OCI-LY3 (cell line): ENCODE measurements around the gene CCDC85B.
A peak's percentile ranks its signal among the peaks of the same experiment; 100 is the strongest.

Experiments
- H2AFZ ChIP-seq: fragments of 200-600, 300-600 bp; shearing (Covaris generic); 2 replicates; pipeline ENCODE4 v1.6.0; 2014; ENCODE audit warnings: antibody characterized with exemption, low read depth, low read length
- H3K27ac ChIP-seq: fragments of 200-600, 300-600 bp; sonication (generic); 2 replicates; pipeline ENCODE4 v1.5.1; 2014; ENCODE audit warnings: mild to moderate bottlenecking, low read length, moderate library complexity, mixed read lengths
- H3K27me3 ChIP-seq: fragments of 200-600, 300-600 bp; sonication (generic); 2 replicates; pipeline ENCODE4 v1.6.1; 2014; ENCODE audit warnings: low read depth, low read length, mixed read lengths
- H3K36me3 ChIP-seq: fragments of 200-600, 300-600 bp; sonication (generic); replicated peaks from 2 replicates; pipeline ENCODE3; 2014; ENCODE audit warnings: low read depth, low read length, mixed read lengths
- H3K4me1 ChIP-seq: fragments of 300-600, 200-600 bp; sonication (generic); 2 replicates; pipeline ENCODE4 v1.6.1; 2014; ENCODE audit warnings: low read length, mixed read lengths
- H3K4me2 ChIP-seq: fragments of 200-600, 300-600 bp; sonication (generic); 2 replicates; pipeline ENCODE4 v1.6.1; 2014; ENCODE audit warnings: low read length, mixed read lengths
- H3K4me3 ChIP-seq: fragments of 300-600, 200-600 bp; sonication (generic); 2 replicates; pipeline ENCODE4 v1.5.1; 2014; ENCODE audit warnings: antibody characterized with exemption, mild to moderate bottlenecking, low read length, moderate library complexity
- H3K79me2 ChIP-seq: fragments of 300-600, 200-600 bp; shearing (Covaris generic); 2 replicates; pipeline ENCODE4 v1.6.1; 2014; ENCODE audit warnings: mild to moderate bottlenecking, low read length, mixed read lengths
- H3K9ac ChIP-seq: fragments of 300-600, 200-600 bp; shearing (Covaris generic); 2 replicates; pipeline ENCODE4 v1.6.0; 2014; ENCODE audit warnings: mild to moderate bottlenecking, low read length, moderate library complexity
- H3K9me3 ChIP-seq: fragments of 200-600, 300-600 bp; shearing (Covaris generic); 2 replicates; pipeline ENCODE4 v1.6.1; 2014; ENCODE audit warnings: low read length, mixed read lengths; ENCODE audit not compliant: insufficient read depth
- H4K20me1 ChIP-seq: fragments of 200-600, 300-600 bp; sonication (generic); 2 replicates; pipeline ENCODE4 v1.6.1; 2016; ENCODE audit warnings: low read length, mixed read lengths; ENCODE audit not compliant: insufficient read depth
- CTCF ChIP-seq: fragments of 200-600, 300-600 bp; sonication (generic); IDR thresholded peaks from 2 replicates; pipeline ENCODE4 v1.5.1; 2014; ENCODE audit warnings: antibody characterized with exemption, low read length, low read depth
- EZH2phosphoT487 ChIP-seq: fragments of 200-600 bp; shearing (Covaris generic); IDR thresholded peaks from 2 replicates; pipeline ENCODE4 v1.6.1; 2018; ENCODE audit warnings: antibody characterized with exemption, mixed run types, low read depth

The CCDC85B gene

GRCh38 chr11:65898656-65899355, 8.3 kb downstream of the CCDC85B start:
- Histone ChIP-seq H3K4me3 (no peak overlapping the region), H2AFZ (no peak overlapping the region), H3K79me2 (no peaks in the 10 kb centered on the region), H3K4me1 (peaks cover 4% of the 10 kb centered on the region), H3K9ac (no peak overlapping the region), H4K20me1 (no peaks in the 10 kb centered on the region), H3K36me3 (no peaks in the 10 kb centered on the region), H3K4me2 (no peak overlapping the region), H3K9me3 (no peaks in the 10 kb centered on the region), H3K27ac (no peak overlapping the region), H3K27me3 (peaks cover 21% of the 10 kb centered on the region; the same call in 1 of the 2 replicates)
- TF ChIP-seq CTCF (no peak), EZH2phosphoT487 (no peak)

- H3K27ac ChIP-seq = no peak overlapping the region
Observed at GRCh38 chr11:65899356-65900124, 9.1 kb downstream of the CCDC85B start.

GRCh38 chr11:65900125-65900898, 9.8 kb downstream of the CCDC85B start, which contains the start of gene FOSL1:
FOSL1 (minus strand) TSS chr11:65900388; CDS start chr11:65900339, 49 bp downstream.
- Histone ChIP-seq H3K36me3 (no peaks in the 10 kb centered on the region), H3K27ac (no peak within 1 kb of the TSS), H3K4me3 (peak within 1 kb of the TSS; percentile 68), H3K4me2 (peak within 1 kb of the TSS; percentile 59), H3K9ac (no peak within 1 kb of the TSS), H4K20me1 (no peaks in the 10 kb centered on the region), H3K79me2 (no peaks in the 10 kb centered on the region), H2AFZ (no peak within 1 kb of the TSS), H3K9me3 (no peaks in the 10 kb centered on the region), H3K4me1 (no peaks in the 10 kb centered on the region), H3K27me3 (peaks cover 21% of the 10 kb centered on the region; the same call in 1 of the 2 replicates)
- TF ChIP-seq EZH2phosphoT487 (no peak), CTCF (no peak)

More at GRCh38 chr11:65899356-65900124, 9.1 kb downstream of the CCDC85B start:
- no peak overlapping the region for H3K4me3 ChIP-seq
- H3K9me3 ChIP-seq = no peaks in the 10 kb centered on the region
- no peaks in the 10 kb centered on the region for H3K4me1 ChIP-seq
- H4K20me1 ChIP-seq = no peaks in the 10 kb centered on the region
- H3K36me3 ChIP-seq = no peaks in the 10 kb centered on the region
- H3K27me3 ChIP-seq = peaks cover 21% of the 10 kb centered on the region; the same call in 1 of the 2 replicates
- no peak overlapping the region for H3K9ac ChIP-seq
- no peaks in the 10 kb centered on the region for H3K79me2 ChIP-seq
- H2AFZ ChIP-seq = no peak overlapping the region
- H3K4me2 ChIP-seq = peak overlapping the region; percentile 59; the same call in 1 of the 2 replicates
- no peak for TF ChIP-seq EZH2phosphoT487
- no peak for TF ChIP-seq CTCF

GRCh38 chr11:65900899-65901180, 10.4 kb downstream of the CCDC85B start:
- Histone ChIP-seq H3K27me3 (peaks cover 25% of the 10 kb centered on the region; the same call in 1 of the 2 replicates), H2AFZ (no peak overlapping the region), H3K9me3 (no peaks in the 10 kb centered on the region), H4K20me1 (no peaks in the 10 kb centered on the region), H3K4me3 (peak overlapping the region; percentile 68), H3K4me2 (peak overlapping the region; percentile 59), H3K27ac (no peak overlapping the region), H3K36me3 (no peaks in the 10 kb centered on the region), H3K9ac (no peak overlapping the region), H3K4me1 (no peaks in the 10 kb centered on the region), H3K79me2 (no peaks in the 10 kb centered on the region)
- TF ChIP-seq EZH2phosphoT487 (no peak), CTCF (no peak)
